ENCODE results near the gene CEP192. TPM values are rescaled to one million over a fixed set of nuclear protein-coding genes. Genes with fewer than 3 reads are reported as not detected.
"Not testable (repeated sequence)": the region's sequence is repeated elsewhere in the genome, so short reads cannot be mapped to it uniquely, and the experiment has no call there.

CEP192 gene
- total RNA-seq, 3 donors from 2014 or later: 19.8 to 38.6 (median 23.9) TPM

- no peaks in the 10 kb centered on the region for H3K4me1 ChIP-seq
- peak overlapping the region; percentile 71 to 91 (median 90) for H3K4me3 ChIP-seq
- H3K27ac ChIP-seq: peak overlapping the region; percentile 81 to 91
- DNase-seq (ENCODE audit: low spot score in 2 of 2): no peak
- H3K36me3 ChIP-seq: no peaks in the 10 kb centered on the region
- intact Hi-C loops (cut with DNase I; ENCODE audit: low total_unique reads): no loop called here
- no peaks in the 10 kb centered on the region for H3K9me3 ChIP-seq
- H3K27me3 ChIP-seq: no peaks in the 10 kb centered on the region
- TF ChIP-seq POLR2A (IDR thresholded peaks at IDR 0.05): no peak
- TF ChIP-seq, protein P1, sequence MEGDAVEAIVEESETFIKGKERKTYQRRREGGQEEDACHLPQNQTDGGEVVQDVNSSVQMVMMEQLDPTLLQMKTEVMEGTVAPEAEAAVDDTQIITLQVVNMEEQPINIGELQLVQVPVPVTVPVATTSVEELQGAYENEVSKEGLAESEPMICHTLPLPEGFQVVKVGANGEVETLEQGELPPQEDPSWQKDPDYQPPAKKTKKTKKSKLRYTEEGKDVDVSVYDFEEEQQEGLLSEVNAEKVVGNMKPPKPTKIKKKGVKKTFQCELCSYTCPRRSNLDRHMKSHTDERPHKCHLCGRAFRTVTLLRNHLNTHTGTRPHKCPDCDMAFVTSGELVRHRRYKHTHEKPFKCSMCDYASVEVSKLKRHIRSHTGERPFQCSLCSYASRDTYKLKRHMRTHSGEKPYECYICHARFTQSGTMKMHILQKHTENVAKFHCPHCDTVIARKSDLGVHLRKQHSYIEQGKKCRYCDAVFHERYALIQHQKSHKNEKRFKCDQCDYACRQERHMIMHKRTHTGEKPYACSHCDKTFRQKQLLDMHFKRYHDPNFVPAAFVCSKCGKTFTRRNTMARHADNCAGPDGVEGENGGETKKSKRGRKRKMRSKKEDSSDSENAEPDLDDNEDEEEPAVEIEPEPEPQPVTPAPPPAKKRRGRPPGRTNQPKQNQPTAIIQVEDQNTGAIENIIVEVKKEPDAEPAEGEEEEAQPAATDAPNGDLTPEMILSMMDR (IDR thresholded peaks at IDR 0.05): no peak
- TF ChIP-seq POLR2AphosphoS5 (IDR thresholded peaks at IDR 0.05): no peak
Observed at GRCh38 chr18:12991821-12992179, 638 bp downstream of the CEP192 start.

GRCh38 chr18:12993439-12993838 is 2.3 kb downstream of the CEP192 start:
- intact Hi-C loops (cut with DNase I; ENCODE audit: low total_unique reads): no loop called here
- TF ChIP-seq, protein P1 (IDR thresholded peaks at IDR 0.05): no peak
- TF ChIP-seq POLR2A (IDR thresholded peaks at IDR 0.05) (no peak), POLR2AphosphoS5 (IDR thresholded peaks at IDR 0.05) (no peak)
- Histone ChIP-seq H3K4me1 (no peaks in the 10 kb centered on the region), H3K9me3 (no peaks in the 10 kb centered on the region), H3K4me3 (no peak overlapping the region), H3K27me3 (no peaks in the 10 kb centered on the region), H3K36me3 (no peaks in the 10 kb centered on the region), H3K27ac (no peak overlapping the region)
- no peak for DNase-seq (ENCODE audit: low spot score in 2 of 2)

GRCh38 chr18:12995424-12995823 is 4.3 kb downstream of the CEP192 start:
- no peak for DNase-seq (ENCODE audit: low spot score in 2 of 2)
- Histone ChIP-seq H3K9me3 (no peaks in the 10 kb centered on the region), H3K4me1 (no peaks in the 10 kb centered on the region), H3K27me3 (no peaks in the 10 kb centered on the region), H3K36me3 (no peaks in the 10 kb centered on the region), H3K27ac (no peak overlapping the region), H3K4me3 (no peak overlapping the region)
- TF ChIP-seq POLR2AphosphoS5 (IDR thresholded peaks at IDR 0.05) (no peak), POLR2A (IDR thresholded peaks at IDR 0.05) (no peak)
- TF ChIP-seq, protein P1 (IDR thresholded peaks at IDR 0.05): no peak
- intact Hi-C loops (cut with DNase I; ENCODE audit: low total_unique reads): no loop called here

- intact Hi-C loops (cut with DNase I; ENCODE audit: low total_unique reads): no loop called here
- no peak for DNase-seq (ENCODE audit: low spot score in 2 of 2)
Observed at GRCh38 chr18:12995952-12996477, 4.9 kb downstream of the CEP192 start.

DNA sequence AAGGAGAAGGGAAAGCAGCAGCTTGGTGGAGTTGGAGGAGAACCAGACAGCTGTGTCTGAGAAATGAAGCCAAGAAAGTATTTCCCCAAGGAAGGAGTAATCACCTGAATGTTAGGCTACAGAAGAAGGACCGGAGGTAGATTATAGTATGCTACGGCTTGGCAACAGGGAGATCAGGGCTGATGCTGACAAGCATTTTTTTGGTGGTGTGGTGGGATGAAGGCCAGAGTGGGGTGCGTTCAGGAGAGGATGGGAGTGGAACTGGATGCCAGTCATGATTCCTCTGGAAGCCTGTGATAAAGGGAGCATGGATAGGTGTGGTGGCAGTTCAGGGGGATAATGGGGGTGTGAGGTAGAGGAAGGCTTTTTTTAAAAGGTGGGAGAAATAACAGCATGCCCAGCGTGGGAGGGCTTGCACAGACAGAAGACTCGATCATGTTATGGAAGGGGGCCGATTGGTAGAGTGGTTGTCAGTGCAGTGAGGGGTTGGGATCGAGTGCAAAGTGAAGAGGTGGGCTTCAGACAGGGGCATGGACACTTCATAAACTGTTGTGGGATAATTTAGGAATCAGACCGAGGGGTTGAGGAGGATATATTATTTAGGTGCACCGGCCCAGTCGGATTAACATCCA is 5.6 kb downstream of the CEP192 start:
- intact Hi-C loops (cut with DNase I; ENCODE audit: low total_unique reads): no loop called here
- Histone ChIP-seq H3K4me1 (no peaks in the 10 kb centered on the region), H3K4me3 (no peak overlapping the region), H3K36me3 (no peaks in the 10 kb centered on the region), H3K27ac (no peak overlapping the region), H3K27me3 (no peaks in the 10 kb centered on the region), H3K9me3 (no peaks in the 10 kb centered on the region)
- TF ChIP-seq, protein P1 (IDR thresholded peaks at IDR 0.05): no peak
- TF ChIP-seq POLR2AphosphoS5 (IDR thresholded peaks at IDR 0.05) (no peak), POLR2A (IDR thresholded peaks at IDR 0.05) (no peak)
- DNase-seq (ENCODE audit: low spot score in 2 of 2): no peak

More at GRCh38 chr18:12995952-12996477, 4.9 kb downstream of the CEP192 start:
- no peak for TF ChIP-seq POLR2A (IDR thresholded peaks at IDR 0.05)
- no peak for TF ChIP-seq POLR2AphosphoS5 (IDR thresholded peaks at IDR 0.05)
- TF ChIP-seq, protein P1 (IDR thresholded peaks at IDR 0.05): no peak
- no peak overlapping the region for H3K4me3 ChIP-seq
- H3K27ac ChIP-seq: no peak overlapping the region
- H3K27me3 ChIP-seq: no peaks in the 10 kb centered on the region
- no peaks in the 10 kb centered on the region for H3K4me1 ChIP-seq
- H3K36me3 ChIP-seq: no peaks in the 10 kb centered on the region
- H3K9me3 ChIP-seq: no peaks in the 10 kb centered on the region

DNA sequence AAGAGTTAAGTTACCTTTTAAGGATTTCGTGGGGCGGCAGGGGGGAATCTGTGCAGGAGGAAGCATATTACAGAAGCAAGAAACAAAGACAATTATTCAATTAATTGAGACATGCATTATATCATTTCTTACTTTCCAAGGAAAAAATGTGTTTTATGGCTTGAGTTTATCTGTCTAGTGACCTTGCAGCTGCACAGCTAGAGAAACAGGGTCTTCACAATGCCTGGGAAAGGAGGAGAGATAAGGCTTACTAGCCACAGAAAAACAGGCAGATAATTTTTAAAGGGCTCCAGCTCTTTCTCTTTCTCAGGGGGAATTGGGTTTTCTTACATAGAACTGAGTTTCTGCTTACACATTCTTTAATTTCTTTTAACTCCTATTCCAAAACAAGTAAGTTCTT is 6.2 kb downstream of the CEP192 start:
- H3K9me3 ChIP-seq; intact Hi-C loops (cut with DNase I; ENCODE audit: low total_unique reads); H3K4me1 ChIP-seq; DNase-seq (ENCODE audit: low spot score in 2 of 2); H3K4me3 ChIP-seq; H3K27me3 ChIP-seq; H3K36me3 ChIP-seq; H3K27ac ChIP-seq: not testable (repeated sequence)

All from breast epithelium (tissue), 4 donors.